Liver (tissue), 9 donors: ENCODE results near the gene ZDHHC8. TPM values are rescaled to one million over a fixed set of nuclear protein-coding genes. Genes with fewer than 3 reads are reported as not detected.

Experiments
- DNase-seq: peaks from one replicate; pipeline ENCODE4 v3.0.0-alpha.2; 2017; ENCODE audit warnings: low spot score
- H3K27ac ChIP-seq, 2 donors: one replicate each; pipeline ENCODE4 v1.7.0; 2013; ENCODE audit warnings: inconsistent platforms in 2 of 2, low read length in 2 of 2, control low read depth in 1 of 2, low read depth in 1 of 2, mild to moderate bottlenecking in 1 of 2
- H3K27me3 ChIP-seq, 4 donors: one replicate each; pipeline versions ENCODE4 v1.6.1 to v1.7.0; 2013; ENCODE audit warnings: low read length in 3 of 4, inconsistent platforms in 1 of 4, mild to moderate bottlenecking in 1 of 4, moderate library complexity in 1 of 4; ENCODE audit not compliant: control insufficient read depth in 4 of 4, insufficient read depth in 4 of 4
- H3K36me3 ChIP-seq, 4 donors: one replicate each; pipeline versions ENCODE4 v1.6.1 to v1.7.0; 2013; ENCODE audit warnings: low read length in 3 of 4, mild to moderate bottlenecking in 3 of 4, low read depth in 1 of 4, moderate library complexity in 1 of 4; ENCODE audit not compliant: control insufficient read depth in 4 of 4, insufficient read depth in 3 of 4
- H3K4me1 ChIP-seq, 4 donors: one replicate each; pipeline versions ENCODE4 v1.6.1 to v1.7.0; 2013; ENCODE audit warnings: low read length in 3 of 4, mild to moderate bottlenecking in 3 of 4, moderate library complexity in 1 of 4; ENCODE audit not compliant: control insufficient read depth in 4 of 4, insufficient read depth in 4 of 4
- H3K4me3 ChIP-seq, 3 donors: one replicate each; pipeline versions ENCODE4 v1.6.1 to v1.7.0; 2013; ENCODE audit warnings: low read length in 3 of 3, control low read depth in 1 of 3, low read depth in 1 of 3, mild to moderate bottlenecking in 1 of 3
- H3K9ac ChIP-seq, 2 donors: one replicate each; pipeline ENCODE4 v1.7.0; 2013; ENCODE audit warnings: low read length in 2 of 2, mild to moderate bottlenecking in 2 of 2, moderate library complexity in 2 of 2, control low read depth in 1 of 2, low read depth in 1 of 2
- H3K9me3 ChIP-seq, 4 donors: one replicate each; pipeline versions ENCODE4 v1.6.1 to v1.7.0; 2013; ENCODE audit warnings: low read length in 3 of 4; ENCODE audit not compliant: control insufficient read depth in 4 of 4
- ATF3 ChIP-seq: IDR thresholded peaks from 2 replicates; pipeline ENCODE4 v1.6.1; 2016; ENCODE audit warnings: antibody characterized with exemption
- CTCF ChIP-seq: fragments of 150-350 bp; IDR thresholded peaks from 2 replicates; pipeline ENCODE4 v1.5.1; 2017; ENCODE audit warnings: improper control_type of control experiment, low read depth, low read length; ENCODE audit not compliant: missing input control
- EGR1 ChIP-seq, 2 donors: IDR thresholded peaks; 2 replicates each; pipeline ENCODE4 v1.6.1; 2016 to 2018; ENCODE audit warnings: antibody characterized with exemption in 2 of 2, low read depth in 2 of 2
- FOXA1 ChIP-seq: IDR thresholded peaks from 2 replicates; pipeline ENCODE4 v1.6.1; 2016; ENCODE audit warnings: antibody characterized with exemption
- FOXA2 ChIP-seq: IDR thresholded peaks from 2 replicates; pipeline ENCODE4 v1.6.1; 2016; ENCODE audit warnings: antibody characterized with exemption
- GABPA ChIP-seq, 2 donors: IDR thresholded peaks in 1 of 2; conservative IDR thresholded peaks in 1 of 2; 2 replicates each; pipeline ENCODE4 v1.6.1; 2016; ENCODE audit warnings: antibody characterized with exemption in 2 of 2, mild to moderate bottlenecking in 1 of 2, moderate library complexity in 1 of 2
- HNF4A ChIP-seq, 2 donors: conservative IDR thresholded peaks; 2 replicates each; pipeline ENCODE4 v1.6.1; 2016; ENCODE audit warnings: antibody characterized with exemption in 2 of 2, mild to moderate bottlenecking in 2 of 2
- HNF4G ChIP-seq: IDR thresholded peaks from 2 replicates; pipeline ENCODE4 v1.6.1; 2016; ENCODE audit warnings: antibody characterized with exemption
- JUND ChIP-seq, 2 donors: IDR thresholded peaks; 2 replicates each; pipeline ENCODE4 v1.6.1; 2016; ENCODE audit warnings: antibody characterized with exemption in 2 of 2
- MAX ChIP-seq: IDR thresholded peaks from 2 replicates; pipeline ENCODE4 v1.6.1; 2016; ENCODE audit warnings: antibody characterized with exemption
- NR2F2 ChIP-seq: IDR thresholded peaks from 2 replicates; pipeline ENCODE4 v1.6.1; 2016; ENCODE audit warnings: antibody characterized with exemption
- RAD21 ChIP-seq, 2 donors: IDR thresholded peaks; 2 replicates each; pipeline ENCODE4 v1.6.1; 2016; ENCODE audit warnings: antibody characterized with exemption in 2 of 2, mild to moderate bottlenecking in 2 of 2
- REST ChIP-seq: IDR thresholded peaks from 2 replicates; pipeline ENCODE4 v1.6.1; 2016; ENCODE audit warnings: antibody characterized with exemption, mild to moderate bottlenecking
- RXRA ChIP-seq, 2 donors: IDR thresholded peaks; 2 replicates each; pipeline ENCODE4 v1.6.1; 2017 to 2018; ENCODE audit warnings: antibody characterized with exemption in 2 of 2, mild to moderate bottlenecking in 1 of 2
- TAF1 ChIP-seq: conservative IDR thresholded peaks from 2 replicates; pipeline ENCODE4 v1.6.1; 2016; ENCODE audit warnings: antibody characterized with exemption, mild to moderate bottlenecking
- YY1 ChIP-seq: IDR thresholded peaks from 2 replicates; pipeline ENCODE4 v1.6.1; 2016; ENCODE audit warnings: antibody characterized with exemption, mild to moderate bottlenecking
- ZBTB33 ChIP-seq: IDR thresholded peaks from 2 replicates; pipeline ENCODE4 v1.6.1; 2016; ENCODE audit warnings: antibody characterized with exemption
- WGBS: extraction: QIAGEN DNeasy Blood & Tissue Kit; methylation state at CpG from one replicate; pipeline ENCODE4 v1.1.7; 2013; 5-methylcytosine and 5-hydroxymethylcytosine counted together
- polyA plus RNA-seq, 2 donors: library from polyadenylated mRNA; stranded (reverse) in 1 of 2; unstranded in 1 of 2; fragments of 200-250 nt in 1 of 2; fragments of >200 nt in 1 of 2; fragmentation: Nextera tagmentation in 1 of 2; extraction: Ambion mirVana in 1 of 2; gene quantifications; one replicate each; pipeline versions ENCODE4 v1.2.1 to v1.2.3, GENCODE V29; 2013 to 2015
- total RNA-seq, 2 donors: library from RNA; depleted of rRNA; stranded (reverse); fragments of >200 nt; gene quantifications; one replicate each; pipeline ENCODE4 v1.2.3, GENCODE V29; 2014
- donor health status: healthy.
- donor health status: healthy.
- donor health status: healthy.
- donor health status: healthy.
- donor health status: healthy.

The ZDHHC8 gene
- total and polyA plus RNA-seq, 4 donors: 2.9 to 11.8 (median 6.8) TPM

GRCh38 chr22:20141186-20142077 is 9.8 kb downstream of the ZDHHC8 start:
- no peaks in the 10 kb centered on the region for H3K9me3 ChIP-seq
- no peak overlapping the region for H3K9ac ChIP-seq
- H3K27ac ChIP-seq: no peak overlapping the region
- H3K4me1 ChIP-seq: peaks cover 0 to 2% (median under 1%) of the 10 kb centered on the region in 4 donors
- peaks cover 0 to 15% (median 0%) of the 10 kb centered on the region in 4 donors for H3K36me3 ChIP-seq
- H3K27me3 ChIP-seq: no peaks in the 10 kb centered on the region
- DNase-seq: no peak
- WGBS: 93% methylated on average over 22 of the region's 22 CpGs
- H3K4me3 ChIP-seq: no peak overlapping the region
- TF ChIP-seq EGR1 (IDR thresholded peaks at IDR 0.05; ENCODE audit: low read depth in 2 of 2) (no peak), REST (no peak), FOXA2 (no peak), TAF1 (no peak), RAD21 (IDR thresholded peaks at IDR 0.05) (no peak), RXRA (IDR thresholded peaks at IDR 0.05) (no peak), GABPA (IDR thresholded peaks at IDR 0.05 in 1 of 2, conservative IDR thresholded peaks at IDR 0.05 in 1 of 2) (no peak), ZBTB33 (no peak), FOXA1 (no peak), JUND (IDR thresholded peaks at IDR 0.05) (no peak)

GRCh38 chr22:20142711-20143621 is 11.4 kb downstream of the ZDHHC8 start:
- WGBS: 95% methylated on average over 65 of the region's 65 CpGs
- H3K36me3 ChIP-seq: peaks cover 0 to 15% (median 0%) of the 10 kb centered on the region in 4 donors
- no peaks in the 10 kb centered on the region for H3K4me1 ChIP-seq
- TF ChIP-seq HNF4G: no peak
- no peak for TF ChIP-seq RAD21 (IDR thresholded peaks at IDR 0.05)
- TF ChIP-seq CTCF: no peak
- TF ChIP-seq ATF3: no peak
- no peak for TF ChIP-seq YY1
- no peak for TF ChIP-seq FOXA1
- no peak for TF ChIP-seq GABPA (IDR thresholded peaks at IDR 0.05 in 1 of 2, conservative IDR thresholded peaks at IDR 0.05 in 1 of 2)
- TF ChIP-seq ZBTB33: no peak
- no peak for TF ChIP-seq MAX
- no peak for TF ChIP-seq HNF4A (conservative IDR thresholded peaks at IDR 0.05)
- TF ChIP-seq JUND (IDR thresholded peaks at IDR 0.05): no peak
- TF ChIP-seq NR2F2: no peak

More at GRCh38 chr22:20142711-20143621, 11.4 kb downstream of the ZDHHC8 start:
- Histone ChIP-seq H3K27me3 (no peaks in the 10 kb centered on the region), H3K4me3 (no peak overlapping the region), H3K9me3 (no peaks in the 10 kb centered on the region), H3K27ac (no peak overlapping the region), H3K9ac (no peak overlapping the region)
- DNase-seq: no peak
